Measurements from ENCODE around the gene LAMA3. TPM values are rescaled to one million over a fixed set of nuclear protein-coding genes. Genes with fewer than 3 reads are reported as not detected.

LAMA3 gene
- total RNA-seq, 1 donor from 2014 or later = 3.5 TPM

DNA sequence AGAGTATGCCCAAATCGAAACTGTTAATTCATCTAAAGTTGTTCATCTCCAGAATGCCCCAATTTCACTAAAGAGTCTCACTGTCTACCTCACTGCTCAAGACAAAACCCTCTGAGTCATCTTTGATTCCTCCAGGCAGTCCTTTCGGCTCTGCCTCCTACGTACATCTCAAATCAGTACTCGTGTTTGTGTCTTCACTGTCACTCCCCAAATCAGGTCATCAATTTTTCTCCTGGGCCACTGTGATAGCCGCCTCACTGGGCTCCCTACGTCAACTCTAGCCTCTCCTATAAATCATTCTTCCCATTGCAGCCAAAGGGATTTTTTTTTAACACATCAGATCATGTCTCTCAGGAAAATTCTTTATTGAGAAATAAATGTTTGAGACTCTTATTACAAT lies 283.2 kb downstream of the LAMA3 start:
- H3K9me3 ChIP-seq (replicated peaks) = peaks cover 10% of the 10 kb centered on the region
- DNase-seq = no peak
- TF ChIP-seq, protein P1, sequence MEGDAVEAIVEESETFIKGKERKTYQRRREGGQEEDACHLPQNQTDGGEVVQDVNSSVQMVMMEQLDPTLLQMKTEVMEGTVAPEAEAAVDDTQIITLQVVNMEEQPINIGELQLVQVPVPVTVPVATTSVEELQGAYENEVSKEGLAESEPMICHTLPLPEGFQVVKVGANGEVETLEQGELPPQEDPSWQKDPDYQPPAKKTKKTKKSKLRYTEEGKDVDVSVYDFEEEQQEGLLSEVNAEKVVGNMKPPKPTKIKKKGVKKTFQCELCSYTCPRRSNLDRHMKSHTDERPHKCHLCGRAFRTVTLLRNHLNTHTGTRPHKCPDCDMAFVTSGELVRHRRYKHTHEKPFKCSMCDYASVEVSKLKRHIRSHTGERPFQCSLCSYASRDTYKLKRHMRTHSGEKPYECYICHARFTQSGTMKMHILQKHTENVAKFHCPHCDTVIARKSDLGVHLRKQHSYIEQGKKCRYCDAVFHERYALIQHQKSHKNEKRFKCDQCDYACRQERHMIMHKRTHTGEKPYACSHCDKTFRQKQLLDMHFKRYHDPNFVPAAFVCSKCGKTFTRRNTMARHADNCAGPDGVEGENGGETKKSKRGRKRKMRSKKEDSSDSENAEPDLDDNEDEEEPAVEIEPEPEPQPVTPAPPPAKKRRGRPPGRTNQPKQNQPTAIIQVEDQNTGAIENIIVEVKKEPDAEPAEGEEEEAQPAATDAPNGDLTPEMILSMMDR (IDR thresholded peaks at IDR 0.05; ENCODE audit: borderline replicate concordance) = no peak
- no peaks in the 10 kb centered on the region for H3K36me3 ChIP-seq
- H3K27me3 ChIP-seq (ENCODE audit: low read depth) = no peaks in the 10 kb centered on the region
- H3K4me1 ChIP-seq = no peaks in the 10 kb centered on the region
- no peak overlapping the region for H3K4me3 ChIP-seq
- H3K27ac ChIP-seq (replicated peaks) = no peak overlapping the region
- intact Hi-C loops (cut with micrococcal nuclease) = no loop called here

DNA sequence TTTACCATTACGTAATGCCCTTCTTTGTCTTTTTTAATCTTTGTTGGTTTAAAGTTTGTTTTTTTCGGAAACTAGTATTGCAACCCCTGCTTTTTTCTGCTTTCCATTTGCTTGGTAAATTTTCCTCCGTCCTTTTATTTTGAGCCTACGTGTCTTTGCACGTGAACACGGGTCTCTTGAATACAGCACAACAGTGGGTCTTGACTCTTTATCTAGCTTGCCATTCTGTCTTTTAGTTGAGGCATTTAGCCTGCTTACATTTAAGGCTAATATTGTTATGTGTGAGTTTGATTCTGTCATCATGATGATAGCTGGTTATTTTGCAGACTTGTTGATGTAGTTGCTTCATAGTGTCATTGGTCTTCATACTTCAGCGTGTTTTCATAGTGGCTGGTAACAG lies 287.9 kb downstream of the LAMA3 start:
- H3K9me3 ChIP-seq (replicated peaks) = peaks cover 10% of the 10 kb centered on the region
- H3K27me3 ChIP-seq (ENCODE audit: low read depth) = no peaks in the 10 kb centered on the region
- no peak for DNase-seq
- H3K36me3 ChIP-seq = no peaks in the 10 kb centered on the region
- TF ChIP-seq, protein P1 (IDR thresholded peaks at IDR 0.05; ENCODE audit: borderline replicate concordance) = no peak
- intact Hi-C loops (cut with micrococcal nuclease) = no loop called here
- H3K4me1 ChIP-seq = peaks cover 7% of the 10 kb centered on the region
- H3K4me3 ChIP-seq = no peak overlapping the region
- H3K27ac ChIP-seq (replicated peaks) = no peak overlapping the region

DNA sequence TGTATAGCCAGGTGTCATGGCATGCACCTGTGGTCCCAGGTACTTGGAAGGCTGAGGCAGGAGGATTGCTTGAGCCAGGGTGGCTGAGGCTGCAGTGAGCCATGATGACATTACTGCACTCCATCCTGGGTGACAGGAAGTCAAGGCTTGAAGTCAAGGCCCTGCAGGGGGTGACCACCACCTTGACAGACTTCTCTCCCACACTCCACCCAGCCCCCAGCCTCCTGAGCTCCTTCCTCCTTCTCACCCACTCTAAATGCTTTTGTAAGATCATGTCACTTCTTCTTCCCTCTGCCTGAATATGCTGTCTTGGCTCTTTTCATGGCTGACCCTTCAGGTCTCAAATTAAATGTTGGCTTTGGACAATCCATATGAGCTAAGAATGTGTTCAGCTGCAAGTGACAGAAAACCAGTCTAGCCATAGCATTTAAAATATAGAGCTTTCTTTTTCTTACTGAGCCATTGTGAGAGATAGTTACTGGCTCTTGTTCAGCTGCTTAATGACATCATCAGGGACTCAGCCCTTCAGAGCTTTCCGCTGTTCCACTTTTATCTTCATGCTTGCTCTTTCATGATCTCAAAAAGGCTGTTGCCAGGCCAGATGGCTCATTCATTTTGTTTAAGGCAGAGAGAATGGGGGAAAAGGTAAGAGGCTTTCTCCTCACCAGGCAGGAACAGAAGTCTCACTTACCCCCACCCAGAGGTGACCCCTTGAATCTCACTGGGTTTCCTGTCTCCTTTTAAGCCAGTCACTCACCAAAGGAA lies 288.6 kb downstream of the LAMA3 start:
- H3K27ac ChIP-seq (replicated peaks) = no peak overlapping the region
- H3K4me3 ChIP-seq = no peak overlapping the region
- intact Hi-C loops (cut with micrococcal nuclease) = no loop called here
- H3K4me1 ChIP-seq = peaks cover 12% of the 10 kb centered on the region
- no peaks in the 10 kb centered on the region for H3K27me3 ChIP-seq (ENCODE audit: low read depth)
- TF ChIP-seq, protein P1 (IDR thresholded peaks at IDR 0.05; ENCODE audit: borderline replicate concordance) = no peak
- H3K9me3 ChIP-seq (replicated peaks) = peaks cover 10% of the 10 kb centered on the region
- no peak for DNase-seq
- H3K36me3 ChIP-seq = no peaks in the 10 kb centered on the region

DNA sequence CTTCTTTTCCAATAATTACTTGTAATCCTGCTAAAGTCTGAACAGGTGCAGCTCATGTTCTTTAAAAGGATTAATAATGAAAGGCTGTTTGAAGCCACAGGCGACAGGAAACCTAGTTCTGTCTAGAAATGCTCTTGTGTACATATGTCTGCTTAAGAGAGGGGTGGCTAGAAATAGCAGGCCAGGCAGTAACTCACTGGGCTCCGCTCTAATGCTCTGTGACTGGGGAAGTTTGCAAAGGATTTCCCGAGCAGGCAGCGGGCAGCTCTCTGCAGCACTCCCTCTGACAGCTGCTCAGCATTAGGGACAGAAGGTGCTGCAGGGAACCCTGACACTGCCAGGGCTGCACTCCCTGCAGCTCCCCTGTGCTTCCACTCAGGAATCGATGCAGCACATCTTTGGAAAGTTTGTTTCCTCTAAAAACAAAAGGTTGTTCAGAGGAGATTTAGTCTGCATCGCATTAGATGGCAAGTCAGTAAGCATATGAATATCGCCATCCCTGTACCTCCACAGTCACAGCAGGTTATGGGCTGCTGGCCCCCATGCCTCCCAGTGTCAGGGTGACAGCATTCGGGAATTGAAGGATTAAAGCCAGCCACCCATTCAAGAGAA lies 292.2 kb downstream of the LAMA3 start:
- TF ChIP-seq, protein P1 (IDR thresholded peaks at IDR 0.05; ENCODE audit: borderline replicate concordance) = no peak

DNA sequence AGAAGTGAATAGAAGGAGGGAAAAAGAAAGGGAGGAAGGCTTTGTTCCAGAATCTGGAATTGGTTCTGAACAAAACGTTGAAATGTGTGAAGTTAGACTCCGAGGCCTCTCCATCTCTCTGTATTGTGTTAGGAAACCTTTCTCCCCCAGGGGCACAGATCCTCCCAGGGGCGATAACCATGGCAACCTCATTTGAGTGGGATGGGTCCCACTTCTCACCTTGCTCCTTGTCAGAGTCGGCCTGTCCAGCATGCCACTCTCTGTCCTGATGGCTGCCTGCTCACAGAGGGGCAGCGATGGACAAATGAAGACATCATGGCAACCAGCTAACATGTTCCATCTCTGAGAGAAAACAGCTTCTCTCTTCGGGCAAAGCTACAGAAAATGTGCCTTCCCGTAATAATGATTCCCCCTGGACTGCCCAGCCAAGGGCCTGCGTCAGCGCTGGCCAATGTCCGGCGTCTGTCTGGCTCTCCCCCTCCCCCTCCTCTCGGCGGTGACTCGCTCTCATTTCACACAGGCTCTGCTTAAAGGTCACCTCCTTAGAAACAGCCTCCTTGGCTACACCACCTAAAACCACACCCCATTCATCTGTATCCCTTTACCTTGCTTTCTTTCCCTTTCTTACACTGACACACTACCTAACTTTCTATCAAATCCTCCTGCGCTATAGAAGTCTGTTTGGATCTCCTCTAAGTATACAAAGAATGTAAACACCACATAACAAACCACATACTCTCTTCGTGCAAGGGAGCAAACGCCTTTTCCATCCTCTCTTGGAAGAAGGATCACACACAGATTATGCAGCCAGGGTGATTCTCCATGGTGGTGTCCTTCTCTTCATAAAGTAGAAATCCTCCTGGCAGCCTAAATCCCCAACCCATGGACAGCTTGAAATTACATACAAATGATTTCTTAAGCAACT lies 293.2 kb downstream of the LAMA3 start:
- Histone ChIP-seq H3K36me3 (no peaks in the 10 kb centered on the region), H3K9me3 (replicated peaks) (no peaks in the 10 kb centered on the region), H3K27me3 (ENCODE audit: low read depth) (no peaks in the 10 kb centered on the region), H3K4me3 (peak overlapping the region; percentile 21), H3K27ac (replicated peaks) (no peak overlapping the region), H3K4me1 (peaks cover 12% of the 10 kb centered on the region)
- peak; percentile 58 for DNase-seq
- intact Hi-C loops (cut with micrococcal nuclease) = no loop called here
- TF ChIP-seq, protein P1 (IDR thresholded peaks at IDR 0.05; ENCODE audit: borderline replicate concordance) = no peak

More for the DNA sequence above, 292.2 kb downstream of the LAMA3 start:
- Histone ChIP-seq H3K27me3 (ENCODE audit: low read depth) (no peaks in the 10 kb centered on the region), H3K4me1 (peaks cover 12% of the 10 kb centered on the region), H3K9me3 (replicated peaks) (no peaks in the 10 kb centered on the region), H3K4me3 (no peak overlapping the region), H3K36me3 (no peaks in the 10 kb centered on the region), H3K27ac (replicated peaks) (no peak overlapping the region)
- intact Hi-C loops (cut with micrococcal nuclease) = no loop called here
- DNase-seq = no peak
